Activated CD8-positive, alpha-beta memory T cell treated with anti-CD3 and anti-CD28 coated beads, Interleukin-2, amount 50 U/mL, for 48 hours (primary cell): Measurements from ENCODE around the gene BMP6.

Experiments used
- DNase-seq: peaks from one replicate; pipeline ENCODE4 v3.0.0-alpha.2; 2020

BMP6 gene

GRCh38 chr6:7836371-7837026 lies 110.6 kb downstream of the BMP6 start:
- no peak for DNase-seq

GRCh38 chr6:7841781-7842468 lies 116.0 kb downstream of the BMP6 start:
- no peak for DNase-seq

GRCh38 chr6:7846966-7847818 lies 121.3 kb downstream of the BMP6 start:
- DNase-seq: no peak

- no peak for DNase-seq
Measured at GRCh38 chr6:7848229-7848628, 122.3 kb downstream of the BMP6 start.

GRCh38 chr6:7851780-7852179 lies 125.9 kb downstream of the BMP6 start:
- DNase-seq: no peak

GRCh38 chr6:7859591-7859990 lies 133.7 kb downstream of the BMP6 start:
- DNase-seq: no peak

- DNase-seq: no peak
Measured at GRCh38 chr6:7865781-7866180, 139.9 kb downstream of the BMP6 start.

- DNase-seq: no peak
Measured at GRCh38 chr6:7866526-7866925, 140.6 kb downstream of the BMP6 start.

GRCh38 chr6:7868926-7869325 lies 143.0 kb downstream of the BMP6 start:
- no peak for DNase-seq

- DNase-seq: no peak
Measured at GRCh38 chr6:7878401-7878964, 152.6 kb downstream of the BMP6 start.

- DNase-seq: no peak
Measured at GRCh38 chr6:7879043-7879442, 153.1 kb downstream of the BMP6 start.

GRCh38 chr6:7879579-7879978 lies 153.7 kb downstream of the BMP6 start:
- DNase-seq: no peak

- no peak for DNase-seq
Measured at GRCh38 chr6:7879980-7880717, 154.2 kb downstream of the BMP6 start.

GRCh38 chr6:7880718-7881107 lies 154.8 kb downstream of the BMP6 start:
- DNase-seq: no peak

GRCh38 chr6:7881765-7882500 lies 156.0 kb downstream of the BMP6 start:
- DNase-seq: no peak

- no peak for DNase-seq
Measured at GRCh38 chr6:7882505-7883257, 156.8 kb downstream of the BMP6 start.

- DNase-seq: no peak
Measured at GRCh38 chr6:7883381-7883780, 157.5 kb downstream of the BMP6 start.

- DNase-seq: no peak
Measured at GRCh38 chr6:7886132-7886531, 160.2 kb downstream of the BMP6 start.

GRCh38 chr6:7887278-7887991 lies 161.5 kb downstream of the BMP6 start:
- DNase-seq: no peak

- DNase-seq: no peak
Measured at GRCh38 chr6:7888587-7889357, 162.9 kb downstream of the BMP6 start.
